CD4-positive, alpha-beta T cell treated with Interleukin-12 subunit alpha and Interleukin-12 subunit beta, for 1 hour (primary cell): ENCODE data around the gene TM2D3.

Experiments used
- DNase-seq: peaks from one replicate; pipeline ENCODE4 v3.0.0-alpha.2; 2020

TM2D3 gene, protein sequence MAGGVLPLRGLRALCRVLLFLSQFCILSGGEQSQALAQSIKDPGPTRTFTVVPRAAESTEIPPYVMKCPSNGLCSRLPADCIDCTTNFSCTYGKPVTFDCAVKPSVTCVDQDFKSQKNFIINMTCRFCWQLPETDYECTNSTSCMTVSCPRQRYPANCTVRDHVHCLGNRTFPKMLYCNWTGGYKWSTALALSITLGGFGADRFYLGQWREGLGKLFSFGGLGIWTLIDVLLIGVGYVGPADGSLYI

DNA sequence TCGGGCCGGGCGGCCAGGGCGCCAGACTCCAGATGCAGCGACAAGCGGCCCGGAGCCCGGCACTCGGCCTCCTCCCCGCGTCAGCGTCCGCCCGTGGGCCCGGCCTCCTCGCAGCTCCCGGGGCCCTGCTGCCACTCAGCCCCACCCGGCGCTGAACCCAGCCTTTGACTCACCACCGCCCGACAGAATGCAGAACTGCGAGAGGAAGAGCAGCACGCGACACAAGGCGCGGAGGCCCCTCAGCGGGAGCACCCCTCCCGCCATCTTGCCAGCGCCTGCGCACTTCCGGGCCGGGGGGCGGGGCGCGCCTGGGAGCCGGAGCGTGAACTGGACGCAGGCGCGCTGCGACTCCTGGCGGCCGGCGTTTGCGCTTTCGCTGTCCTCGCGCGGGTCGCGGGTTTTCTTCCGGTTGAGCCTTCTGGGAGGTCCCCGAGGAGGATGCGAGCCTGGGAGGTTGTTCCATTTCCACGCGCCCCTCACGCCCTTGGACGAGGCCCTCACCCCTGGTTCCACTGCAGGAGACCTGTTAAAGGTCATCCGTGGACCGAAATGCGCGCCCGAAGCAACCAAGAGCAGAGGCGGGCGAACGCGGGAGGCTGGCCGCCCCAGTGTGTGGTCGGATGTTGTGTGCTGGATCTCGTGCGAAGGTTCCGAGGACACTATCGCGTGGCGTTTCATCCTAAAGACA, at the start of gene TM2D3:
TM2D3 (minus strand) TSS at position 284 of the 688 bp plus-strand sequence; CDS start at position 264, 20 bp downstream.
- peak; percentile 95 for DNase-seq

DNA sequence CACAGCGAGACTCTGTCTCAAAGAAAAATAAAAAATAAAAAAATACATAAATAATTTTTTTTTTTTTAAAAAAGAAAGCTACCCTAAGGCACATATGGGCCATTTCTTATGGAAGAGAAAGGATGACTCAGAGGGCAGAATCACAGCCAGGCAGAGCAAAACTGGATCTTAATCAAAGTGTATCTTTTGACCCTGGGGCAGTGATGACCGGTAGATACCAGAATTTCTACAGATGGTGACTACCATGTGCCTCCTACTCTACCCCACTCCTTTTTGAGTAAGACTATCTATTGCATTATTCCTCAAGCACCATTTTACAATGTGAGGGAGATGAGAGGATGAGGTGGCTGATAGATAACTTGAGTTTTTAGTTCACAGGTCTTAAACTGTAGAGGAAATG, 46.1 kb upstream of the TM2D3 start:
- DNase-seq, result no peak

DNA sequence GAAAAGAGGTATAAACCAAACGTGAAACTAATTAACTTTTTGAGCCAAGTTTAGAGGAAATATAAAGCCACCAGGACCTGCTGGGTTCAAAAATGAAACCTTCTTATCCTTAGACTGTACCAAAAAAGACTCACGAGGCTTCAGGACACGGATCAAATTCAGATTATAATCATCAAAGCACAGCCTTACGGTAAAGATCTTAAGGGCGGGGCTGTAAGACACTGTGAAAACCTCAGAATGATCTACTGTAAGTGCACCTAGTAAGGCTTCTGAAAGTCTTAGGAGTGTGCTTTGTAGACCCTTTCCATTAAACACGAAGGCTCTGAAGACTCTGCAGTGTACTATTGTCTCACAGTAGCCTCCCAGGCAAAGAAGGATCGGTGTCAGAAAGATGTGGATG, 45.3 kb upstream of the TM2D3 start:
- DNase-seq, result peak; percentile 13

DNA sequence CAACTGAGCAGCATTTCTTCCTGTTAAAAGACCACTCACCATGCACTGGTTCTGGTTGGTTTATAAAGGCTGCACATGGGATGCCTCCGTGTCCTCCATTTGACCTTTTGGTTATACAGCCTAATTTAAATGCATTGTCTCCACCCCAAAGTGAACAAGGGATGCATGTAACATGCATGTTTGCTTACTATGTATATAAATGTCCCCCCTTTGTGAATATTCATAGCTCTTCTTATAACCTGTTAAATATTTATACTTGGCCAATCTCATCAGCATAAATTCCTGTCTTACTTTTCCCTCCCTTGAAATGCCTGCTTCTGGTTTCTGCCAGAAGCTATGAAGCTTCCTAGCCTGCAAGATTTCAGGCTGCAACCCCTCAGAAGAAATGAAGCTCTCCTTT, 44.6 kb upstream of the TM2D3 start:
- DNase-seq, result no peak

DNA sequence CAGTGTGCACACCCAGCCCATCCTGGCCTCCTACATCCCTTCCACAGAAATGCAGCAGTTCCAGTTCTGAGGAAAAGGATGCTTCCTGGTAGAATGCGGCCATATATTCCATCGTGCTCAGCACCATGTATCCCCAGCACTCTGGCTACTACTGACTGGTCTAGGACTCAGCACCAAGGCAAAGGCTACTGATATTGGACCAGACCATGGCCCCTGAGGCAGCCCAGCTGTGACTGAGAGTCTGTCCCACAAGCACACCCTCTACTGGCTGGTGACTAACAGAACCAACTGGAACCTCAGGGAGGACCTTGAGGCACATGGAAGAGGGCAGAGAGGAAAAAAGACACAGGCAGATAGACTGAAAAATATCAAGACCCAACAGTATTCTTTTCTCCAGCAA, 42.1 kb upstream of the TM2D3 start:
- DNase-seq, result no peak

DNA sequence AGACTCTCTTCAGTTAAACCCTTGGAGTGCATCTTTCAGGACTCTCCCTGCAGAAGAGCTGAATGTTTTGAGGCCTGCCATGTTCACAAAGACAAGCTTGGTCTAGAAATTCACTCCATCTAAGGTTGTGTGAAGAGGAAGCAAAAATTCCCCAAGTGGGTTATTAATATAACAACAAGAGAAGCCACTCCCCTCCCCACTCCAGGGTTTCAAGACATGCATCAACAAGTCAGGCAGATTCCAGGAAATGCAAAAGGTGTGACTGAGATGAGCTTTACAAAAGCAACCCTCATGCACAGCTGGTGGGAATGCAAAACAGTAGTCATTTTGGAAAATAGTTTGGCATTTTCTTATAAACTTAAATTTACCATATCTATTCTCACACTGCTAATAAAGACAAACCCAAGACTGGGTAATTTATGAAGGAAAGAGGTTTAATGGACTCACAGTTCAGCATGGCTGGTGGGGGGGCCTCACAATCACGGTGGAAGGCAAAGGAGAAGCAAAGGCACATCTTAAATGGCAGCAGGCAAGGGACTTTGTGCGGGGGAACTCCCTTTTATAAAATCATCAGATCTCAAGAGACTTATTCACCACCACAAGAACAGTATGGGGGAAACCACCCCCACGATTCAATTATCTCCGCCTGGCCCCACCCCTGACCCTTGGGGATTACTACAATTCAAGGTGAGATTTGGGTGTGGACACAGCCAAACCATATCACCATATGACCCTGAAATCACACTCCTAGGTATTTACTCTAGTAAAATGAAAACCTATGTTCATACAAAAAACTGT, 40.8 kb upstream of the TM2D3 start:
- DNase-seq, result no peak

DNA sequence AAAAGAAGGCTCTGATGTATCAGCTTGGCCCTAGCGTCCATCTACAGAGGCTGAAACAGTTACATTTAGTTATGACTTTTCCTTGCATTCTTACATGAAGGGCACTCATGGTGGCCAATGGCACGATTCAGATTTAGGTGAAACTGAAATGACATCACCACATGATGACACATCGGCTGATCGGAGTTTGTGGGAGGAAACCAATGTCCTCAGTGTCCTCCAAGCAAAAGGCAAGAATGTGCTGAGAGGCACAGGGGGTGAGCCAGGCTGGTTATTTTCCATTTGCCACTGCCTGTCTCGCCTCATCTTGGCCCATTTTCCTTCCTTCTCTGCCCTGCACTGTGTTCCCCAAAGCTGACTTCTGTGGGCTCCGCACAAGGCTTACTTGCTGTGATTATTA, 37.7 kb upstream of the TM2D3 start:
- DNase-seq, result no peak

DNA sequence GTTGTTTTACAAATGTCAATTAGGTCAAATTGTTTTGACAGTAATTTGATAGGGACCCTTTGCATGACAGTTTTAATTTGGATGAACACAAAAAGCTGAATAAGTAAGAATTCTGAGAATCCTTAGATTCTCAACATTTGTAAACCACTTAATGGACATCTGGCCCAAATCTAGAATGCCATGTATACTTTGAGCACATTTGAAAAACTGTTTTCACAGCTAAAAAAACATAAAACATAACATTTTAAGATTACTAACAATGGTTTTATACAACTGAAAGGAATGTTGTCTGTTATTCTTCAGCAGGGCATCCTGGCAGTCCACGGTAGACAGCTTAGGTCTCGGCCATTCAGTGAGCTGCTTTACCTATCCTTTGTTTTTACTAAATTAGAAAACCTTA, 34.5 kb upstream of the TM2D3 start:
- DNase-seq, result no peak

DNA sequence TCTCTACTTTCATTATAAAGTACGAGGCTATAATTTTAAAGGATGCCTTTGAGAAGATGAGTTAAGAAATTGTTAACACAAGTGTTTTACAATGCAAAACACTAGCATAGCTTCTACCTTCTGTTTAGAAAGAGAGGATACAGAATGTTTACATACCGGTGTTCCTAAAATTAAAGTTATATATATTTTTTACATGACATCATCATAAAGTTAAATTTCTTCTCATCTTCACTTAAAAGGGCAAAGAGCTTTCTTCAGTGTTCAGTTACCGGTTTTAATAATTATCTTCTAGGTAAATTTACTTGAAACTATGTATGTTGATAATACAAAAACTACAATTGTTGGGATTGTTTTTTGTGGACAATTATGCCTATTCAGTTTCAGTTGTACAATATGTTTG, 32.7 kb upstream of the TM2D3 start:
- DNase-seq, result no peak

DNA sequence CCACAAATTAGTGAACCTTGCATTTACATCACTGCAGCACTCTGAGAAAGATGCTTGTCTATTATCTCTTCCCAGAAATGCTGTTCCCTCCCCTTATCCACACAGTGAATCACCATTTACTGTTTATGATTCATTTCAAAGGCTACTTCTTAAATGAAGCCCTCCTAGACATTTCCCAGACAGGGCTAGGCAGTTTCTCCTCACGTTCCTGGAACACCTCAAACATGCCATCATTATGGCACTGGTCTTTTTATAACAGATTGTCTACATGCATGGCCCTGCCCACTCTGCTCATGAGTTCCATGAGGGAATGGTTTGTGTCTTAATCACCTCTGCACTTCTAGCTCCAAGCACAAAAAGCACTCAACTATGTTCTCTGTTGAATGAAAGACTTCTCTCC, 32.2 kb upstream of the TM2D3 start:
- no peak for DNase-seq

DNA sequence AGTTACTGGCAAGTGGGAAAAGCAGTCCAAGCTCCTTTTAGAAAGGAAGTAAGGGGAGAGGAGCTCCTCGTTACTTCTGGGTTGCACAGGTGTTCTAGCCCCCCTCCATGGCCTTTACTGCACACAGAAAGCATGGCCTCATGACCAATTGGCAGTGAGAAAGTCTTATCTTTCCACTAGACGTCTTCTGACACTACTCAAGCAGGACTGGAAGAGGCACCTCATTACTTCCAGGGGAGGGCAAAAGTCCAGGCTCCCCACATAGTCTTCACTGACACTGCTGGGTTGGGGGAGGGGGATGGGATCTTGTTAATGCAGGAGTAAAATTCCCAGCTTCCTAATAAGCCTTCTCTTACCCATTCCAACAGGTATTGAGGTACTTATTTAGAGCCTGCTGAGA, 27.6 kb upstream of the TM2D3 start:
- DNase-seq, result no peak

DNA sequence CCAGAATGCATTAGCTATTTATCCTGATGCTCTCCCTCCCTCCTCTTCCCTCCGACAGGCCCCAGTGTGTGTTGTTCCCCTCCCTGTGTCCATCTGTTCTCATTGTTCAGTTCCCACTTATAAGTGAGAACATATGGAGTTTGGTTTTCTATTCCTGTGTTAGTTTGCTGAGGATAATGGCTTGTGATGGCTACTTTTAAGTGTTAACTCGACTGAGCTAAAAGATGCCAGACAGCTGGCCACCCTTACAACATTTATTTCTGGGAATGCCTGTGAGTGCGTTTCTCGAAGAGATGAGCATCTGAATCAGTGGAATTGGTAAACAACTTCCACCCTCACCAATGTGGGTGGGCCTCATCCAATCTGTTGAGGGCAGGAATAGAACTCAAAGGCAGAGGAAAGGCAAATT, 24.7 kb upstream of the TM2D3 start:
- no peak for DNase-seq

DNA sequence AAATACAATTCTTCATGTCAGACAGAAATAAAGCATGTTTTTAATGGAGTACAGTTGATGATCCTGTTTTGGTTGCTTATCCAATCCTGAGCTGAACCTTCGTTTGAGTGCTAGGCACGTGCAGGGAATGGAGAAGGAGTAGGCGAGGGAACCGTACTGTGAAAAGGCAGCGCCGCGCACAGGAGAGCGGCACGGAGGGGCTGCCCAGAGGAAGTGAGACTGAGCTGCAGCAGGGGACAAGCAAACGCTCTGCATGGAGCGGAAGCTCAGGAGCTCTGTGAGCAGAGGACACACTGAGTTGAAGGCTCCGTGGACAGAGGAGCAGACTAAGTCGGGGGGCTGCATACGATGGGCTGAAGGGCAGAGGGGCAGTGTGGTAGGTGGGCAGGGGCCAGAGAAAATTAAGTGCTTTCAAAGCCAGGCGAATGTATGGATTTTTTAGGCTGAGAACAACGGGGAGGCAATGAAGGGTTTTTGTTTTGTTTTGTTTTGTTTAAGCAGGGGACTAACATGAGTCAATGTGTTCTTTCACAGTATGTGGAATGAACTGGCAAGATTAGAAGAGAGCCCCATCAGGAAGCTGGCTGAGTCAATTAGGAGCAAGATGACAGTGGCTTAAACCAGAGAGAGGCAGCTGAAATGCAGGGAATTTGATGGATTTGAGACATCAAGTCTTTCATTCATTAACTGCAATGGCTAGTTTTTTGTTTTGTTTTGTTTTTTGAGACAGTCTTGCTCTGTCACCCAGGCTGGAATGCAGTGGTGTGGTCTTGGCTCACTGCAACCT, 23.8 kb upstream of the TM2D3 start:
- DNase-seq, result no peak

DNA sequence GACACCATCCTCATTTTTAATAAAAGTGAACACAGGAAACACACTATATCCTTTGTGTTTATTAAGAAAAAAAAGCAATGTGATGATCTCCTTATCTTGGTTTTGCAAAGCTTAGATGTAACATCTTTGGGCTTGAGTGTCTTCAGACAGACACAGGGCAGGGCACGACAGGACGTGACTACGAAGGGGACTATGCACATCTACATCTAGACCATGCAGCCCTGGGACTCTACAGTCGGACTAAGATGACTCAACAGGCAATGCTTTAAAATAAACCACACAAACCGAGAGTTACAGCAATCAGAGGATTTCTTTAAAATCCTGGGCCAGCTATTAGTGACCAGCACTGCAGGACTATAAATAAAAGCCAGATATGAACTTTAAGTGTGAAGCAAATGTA, 22.8 kb upstream of the TM2D3 start:
- no peak for DNase-seq

DNA sequence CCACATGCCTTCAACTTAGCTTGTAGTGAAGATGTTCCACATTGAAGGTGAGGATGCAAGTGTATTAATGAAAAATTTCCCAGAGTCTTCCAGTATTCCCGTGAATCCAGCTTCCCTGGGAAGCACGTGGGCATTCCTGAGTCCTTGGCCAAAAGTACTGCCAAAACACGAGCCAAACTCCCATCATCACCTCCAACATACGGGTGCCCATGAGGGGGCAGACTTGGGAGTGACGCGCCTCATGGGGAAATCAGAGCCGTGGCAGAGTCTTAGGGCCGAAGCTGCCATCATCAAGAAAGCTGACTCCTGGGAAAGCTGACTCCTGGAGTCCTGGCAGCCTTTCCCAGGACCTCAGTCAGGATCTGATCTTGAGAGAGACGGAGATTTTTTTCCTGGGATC, 20.1 kb upstream of the TM2D3 start:
- DNase-seq, result no peak

DNA sequence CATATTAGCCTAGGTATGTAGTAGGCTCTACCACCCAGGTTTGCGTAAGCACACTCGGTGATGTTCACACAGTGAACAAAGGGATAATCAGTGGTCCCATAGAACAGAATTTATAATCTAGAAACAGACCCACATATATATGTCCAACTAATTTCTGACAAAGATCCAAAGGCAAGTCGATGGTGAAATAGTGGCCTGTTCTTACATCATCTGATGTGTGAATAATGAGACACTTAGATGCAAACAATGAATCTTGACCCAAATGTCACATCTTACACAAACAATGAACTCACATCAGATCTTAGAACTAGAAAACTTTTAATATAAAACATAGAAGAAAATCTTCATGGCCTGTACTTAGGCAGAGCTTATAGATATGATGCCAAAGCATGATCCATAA, 17.6 kb upstream of the TM2D3 start:
- DNase-seq, result no peak

DNA sequence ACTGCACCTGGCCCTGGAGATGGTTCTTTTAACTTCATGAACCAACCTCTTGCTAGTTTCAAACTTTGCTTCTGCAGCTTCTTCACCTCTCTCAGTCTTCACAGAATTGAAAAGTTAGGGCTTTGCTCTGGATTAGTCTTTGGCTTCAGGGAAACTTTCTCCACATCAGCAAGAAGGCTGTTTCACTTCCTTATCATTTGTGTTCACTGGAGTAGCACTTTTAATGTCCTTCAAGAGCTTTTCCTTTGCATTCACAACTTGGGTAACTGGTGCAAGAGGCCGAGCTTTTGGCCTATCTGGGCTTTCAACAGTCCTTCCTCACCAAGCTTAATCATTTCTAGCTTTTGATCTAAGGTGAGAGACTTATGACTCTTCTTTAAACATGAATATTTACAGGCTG, 15.7 kb upstream of the TM2D3 start:
- DNase-seq, result no peak

DNA sequence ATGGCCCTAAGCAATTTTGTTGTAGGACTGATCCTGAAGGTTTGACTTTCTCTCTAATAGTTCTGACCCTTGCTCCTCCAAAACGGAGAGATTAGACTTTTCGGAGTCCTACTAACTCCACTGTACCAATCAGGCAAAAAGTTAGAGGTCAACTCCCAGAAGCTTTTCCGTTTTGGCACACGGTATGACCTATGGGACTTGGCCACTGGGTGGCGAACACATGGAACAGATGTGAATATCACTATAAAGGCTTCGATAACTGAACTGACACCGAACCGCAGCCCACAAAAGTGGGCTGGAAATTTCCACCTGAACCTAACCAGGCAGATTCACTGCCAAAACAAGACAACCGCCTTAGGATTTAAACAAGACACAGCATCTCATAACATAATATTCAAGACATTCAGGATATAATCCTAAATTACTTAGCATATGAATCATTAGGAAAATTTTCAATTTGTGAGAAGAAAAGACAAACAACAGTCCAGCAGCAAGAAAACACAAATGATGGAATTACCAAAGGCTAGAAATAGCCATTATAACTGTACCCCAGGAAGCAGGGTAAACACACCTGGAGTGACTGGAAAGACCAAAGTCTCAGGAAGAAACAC, 12.2 kb upstream of the TM2D3 start:
- no peak for DNase-seq

DNA sequence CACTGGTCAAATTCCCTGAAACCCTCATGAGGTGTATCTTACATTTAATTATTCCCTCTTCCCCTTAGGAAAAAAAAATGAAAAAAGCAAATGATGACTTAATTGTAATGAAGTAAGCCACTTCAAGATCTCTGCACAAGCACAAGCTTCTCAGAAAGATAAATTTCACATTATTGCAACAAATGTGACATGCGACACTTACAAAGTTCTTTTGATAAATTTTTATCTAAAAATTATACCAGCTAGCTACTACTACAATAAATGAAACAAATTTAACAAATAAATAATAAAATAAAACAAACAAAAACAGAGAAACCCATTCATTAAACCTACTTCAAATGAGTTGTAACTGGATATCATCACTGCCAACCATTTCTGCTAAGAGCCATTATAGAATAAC, 10.0 kb upstream of the TM2D3 start:
- DNase-seq, result no peak

DNA sequence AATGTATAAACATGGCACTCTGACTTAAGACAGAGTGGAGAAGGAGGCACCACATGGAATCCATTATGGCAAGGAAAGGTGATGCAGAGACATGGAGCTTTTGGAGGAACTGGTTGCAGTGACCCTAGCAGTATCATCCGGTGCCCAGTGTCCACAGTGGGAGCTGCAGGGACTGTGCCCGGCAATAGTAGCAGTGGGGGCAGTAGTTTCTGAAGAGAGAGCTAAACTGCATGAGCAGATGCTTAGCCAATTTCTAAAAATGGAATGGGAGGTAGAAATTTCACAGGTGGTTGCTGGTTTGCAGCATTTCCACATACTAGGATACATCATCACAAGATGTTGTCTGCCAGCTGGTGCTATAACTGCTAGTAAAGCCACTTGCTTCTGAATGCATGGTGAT, 7.8 kb upstream of the TM2D3 start:
- DNase-seq, result no peak

DNA sequence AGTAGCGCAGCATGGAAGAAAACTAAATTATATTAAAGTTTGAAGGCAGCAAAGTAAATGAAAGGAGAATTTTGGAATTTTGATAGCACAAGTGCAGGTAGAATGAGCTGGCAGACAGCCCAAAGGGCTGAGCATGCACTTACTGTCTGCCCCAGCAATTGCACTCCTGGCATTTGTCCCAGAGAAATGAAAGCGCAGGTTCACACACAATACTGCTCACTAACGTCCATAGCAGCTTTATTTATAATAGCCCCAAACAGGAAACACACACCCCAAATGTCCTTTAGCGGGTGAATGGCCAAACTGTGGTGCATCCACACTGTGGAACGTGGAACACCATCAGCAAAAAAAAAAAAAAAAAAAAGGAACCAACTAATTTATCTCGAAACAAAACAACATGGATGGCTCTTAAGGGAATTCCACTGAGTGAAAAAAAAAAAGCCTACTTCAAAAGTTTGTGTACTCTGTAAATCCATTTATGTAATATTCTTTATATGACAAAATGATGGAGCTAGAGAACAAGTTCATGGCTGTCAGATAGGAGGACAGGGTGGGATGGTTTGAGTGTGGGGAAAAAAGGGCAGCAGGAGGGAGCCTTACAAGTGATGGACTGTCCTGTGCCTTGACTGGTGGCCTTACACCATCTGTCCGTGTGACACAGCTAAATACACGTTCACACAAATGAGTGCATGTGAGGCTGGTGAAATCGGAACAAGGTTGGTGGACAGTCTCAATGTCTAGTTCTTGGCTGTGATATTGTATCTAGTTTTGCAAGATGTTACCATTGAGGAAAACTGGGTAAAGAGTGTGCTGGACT, 6.0 kb upstream of the TM2D3 start:
- no peak for DNase-seq

DNA sequence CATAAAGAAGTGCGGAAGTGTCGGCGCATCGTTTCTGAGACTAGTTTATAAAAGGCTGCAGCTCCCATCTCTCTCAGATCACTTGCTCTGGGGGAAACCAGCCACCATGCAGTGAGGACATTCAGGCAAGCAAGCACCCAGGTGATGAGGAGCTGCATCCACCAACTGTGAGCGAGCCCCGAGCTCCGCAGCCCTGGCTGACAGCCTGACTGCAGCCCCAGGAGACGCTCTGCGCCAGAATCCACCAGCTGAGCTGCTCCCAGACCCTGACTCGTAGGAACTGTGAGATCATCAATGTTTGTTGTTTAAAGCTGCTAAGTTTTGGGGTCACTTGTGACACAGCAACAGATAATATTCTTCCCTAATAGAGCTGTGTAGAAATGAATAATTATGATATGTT, 5.0 kb upstream of the TM2D3 start:
- no peak for DNase-seq
